HG03565 (cell line): ENCODE results near the gene MARK3.

Source experiments
- ATAC-seq: cut with Tn5 transposase; IDR thresholded peaks from one replicate; pipeline ENCODE4 v1.9.1; 2021; ENCODE audit warnings: mild to moderate bottlenecking, moderate library complexity; ENCODE audit not compliant: unreplicated experiment

MARK3 gene

GRCh38 chr14:103393676-103394626, 8.7 kb downstream of the MARK3 start:
- no peak for ATAC-seq

DNA sequence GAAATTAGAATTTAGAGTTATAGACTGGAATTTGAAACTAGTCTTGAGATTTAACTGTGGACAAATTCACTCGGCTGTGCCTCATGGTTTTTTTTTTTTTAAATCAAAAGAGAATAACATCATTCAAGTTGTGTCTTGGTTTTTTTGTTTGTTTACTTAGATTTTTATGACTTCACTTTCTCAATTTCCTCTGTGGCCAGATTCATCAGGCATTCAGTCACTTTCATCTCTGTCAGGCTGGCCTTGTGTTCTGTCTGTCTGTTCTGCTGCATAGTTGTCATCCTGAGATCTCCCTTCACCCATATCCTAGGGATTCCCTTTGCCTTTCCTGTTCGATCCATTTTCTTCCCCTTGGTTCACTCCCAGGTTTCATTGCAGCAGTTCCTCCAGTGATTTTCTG, 10.0 kb downstream of the MARK3 start:
- no peak for ATAC-seq

DNA sequence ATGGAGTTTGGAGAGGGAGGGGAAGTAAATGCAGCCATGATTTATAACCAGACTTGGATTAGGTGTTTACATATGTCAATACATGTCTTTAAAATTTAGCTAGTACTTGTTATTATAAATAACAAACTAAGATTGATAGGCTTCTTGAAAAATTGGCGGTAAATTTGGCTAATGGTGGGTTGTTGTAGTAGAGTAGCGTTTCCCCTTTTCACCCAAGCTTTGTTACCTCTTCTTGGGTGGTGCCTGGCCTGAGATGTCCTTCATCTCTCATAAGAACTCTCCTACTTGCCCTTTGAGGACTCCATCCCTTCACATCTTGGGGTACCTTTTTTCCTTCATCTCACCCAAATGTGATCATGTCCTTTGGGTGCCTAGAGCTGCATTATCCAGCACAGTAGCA, 11.2 kb downstream of the MARK3 start:
- no peak for ATAC-seq

DNA sequence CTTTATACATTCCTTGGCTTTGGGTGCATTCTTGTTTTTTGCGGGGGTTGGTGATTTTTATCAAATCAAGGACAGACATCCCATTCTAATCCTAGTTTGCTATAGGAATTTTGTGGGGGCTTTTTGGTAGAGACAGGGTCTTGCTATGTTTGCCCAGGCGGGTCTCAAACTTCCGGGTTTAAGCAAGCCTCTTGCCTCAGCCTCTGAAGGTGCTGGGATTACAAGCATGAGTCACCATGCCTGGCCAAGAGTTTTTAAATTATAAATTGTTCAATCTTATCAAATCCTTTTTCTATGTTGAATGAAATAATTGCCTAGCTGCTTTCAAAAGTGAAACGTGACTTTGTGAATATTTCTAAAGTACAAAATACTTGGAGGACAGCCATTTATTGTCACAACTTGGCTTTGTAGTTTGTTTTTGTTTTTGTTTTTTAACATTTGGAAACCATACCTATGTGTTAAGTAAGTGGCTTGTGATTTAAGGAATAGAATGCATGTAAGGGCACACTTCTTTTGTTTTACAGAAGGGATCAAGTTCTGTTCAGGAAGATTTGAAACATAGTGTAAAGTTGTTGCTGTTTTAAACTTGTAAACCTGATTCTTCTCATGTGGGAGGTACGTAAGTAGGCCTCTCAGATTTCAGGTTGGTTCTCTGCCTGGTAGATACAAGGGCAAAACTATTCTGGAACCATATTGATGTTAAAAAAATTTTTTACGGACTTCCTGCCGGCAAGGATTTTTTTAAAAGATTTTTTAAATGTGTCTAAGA, 13.4 kb downstream of the MARK3 start:
- ATAC-seq: no peak

- ATAC-seq: no peak
These were observed 15.3 kb downstream of the MARK3 start for GRCh38 chr14:103400537-103400936.

DNA sequence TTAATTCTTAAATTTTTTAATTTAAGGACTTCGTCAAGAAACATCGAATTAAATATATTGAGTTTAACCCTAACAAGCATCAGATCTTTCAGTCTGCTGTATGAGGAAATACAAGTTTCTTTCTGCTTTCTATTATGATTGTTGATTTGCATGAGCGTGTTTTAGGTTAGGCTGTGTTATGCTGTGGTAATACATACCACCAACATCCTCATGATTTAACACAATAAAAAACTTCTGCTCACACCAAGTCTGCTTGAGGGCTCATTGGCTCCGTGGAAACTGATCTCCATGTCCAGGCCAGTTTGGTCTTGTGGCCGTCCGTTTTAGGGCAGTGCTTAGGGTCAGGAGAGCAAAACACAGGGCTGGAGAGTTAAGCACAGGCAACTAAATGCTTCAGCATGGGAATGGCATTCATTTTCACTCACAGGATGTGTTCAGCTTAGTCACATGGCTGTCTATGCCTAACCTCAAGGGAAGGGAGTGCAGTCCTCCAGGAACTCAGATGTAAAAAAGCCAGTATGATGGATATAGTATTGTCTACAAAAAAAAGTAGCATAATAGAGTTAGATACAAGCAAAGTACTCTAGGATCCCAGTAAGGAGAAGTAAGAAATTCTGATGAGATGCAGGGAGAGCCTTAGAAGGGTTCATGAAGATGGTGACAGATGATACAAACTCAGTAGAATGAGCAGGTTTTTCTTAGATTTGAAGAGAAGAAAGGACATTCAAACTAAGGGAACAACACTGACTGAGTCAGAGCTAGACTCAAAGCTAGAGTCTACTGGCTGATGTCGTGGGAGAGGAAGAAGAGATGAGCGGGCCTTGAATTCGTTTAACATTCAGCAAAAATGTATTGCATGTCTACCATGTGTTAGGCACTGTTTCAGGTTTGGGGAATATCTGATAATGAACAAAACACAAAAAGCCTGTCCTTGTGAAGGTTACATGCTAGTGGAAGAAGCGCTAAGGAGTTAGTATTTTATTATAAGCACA, 16.3 kb downstream of the MARK3 start:
- no peak for ATAC-seq

- ATAC-seq: no peak
These were observed 17.5 kb downstream of the MARK3 start for GRCh38 chr14:103402695-103403094.

GRCh38 chr14:103404032-103404918, 19.1 kb downstream of the MARK3 start:
- ATAC-seq: no peak

- ATAC-seq: no peak
These were observed 19.7 kb downstream of the MARK3 start for GRCh38 chr14:103404920-103405319.

- no peak for ATAC-seq
These were observed 23.4 kb downstream of the MARK3 start for GRCh38 chr14:103408491-103409155.

GRCh38 chr14:103416916-103417315, 31.7 kb downstream of the MARK3 start:
- ATAC-seq: no peak

- ATAC-seq: no peak
These were observed 33.2 kb downstream of the MARK3 start for GRCh38 chr14:103418481-103418818.

DNA sequence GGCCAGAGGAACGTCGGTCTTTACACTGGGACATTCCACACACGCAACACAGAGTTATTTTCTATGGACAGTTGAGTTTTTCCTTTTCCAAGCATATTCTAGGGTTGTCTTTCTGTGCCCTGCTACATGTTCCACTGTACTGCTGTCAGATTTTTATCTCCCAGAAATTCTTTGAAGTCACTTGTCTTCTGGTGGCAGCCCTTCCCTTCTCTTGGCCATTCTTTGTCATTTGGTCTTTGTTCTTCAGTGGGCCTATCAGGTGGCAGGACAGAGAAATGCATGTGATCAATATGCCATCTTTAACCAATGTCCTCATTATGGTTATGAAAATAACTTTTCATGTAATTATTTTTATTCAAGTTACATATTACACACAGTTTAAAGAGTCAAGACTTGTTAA, 36.3 kb downstream of the MARK3 start:
- ATAC-seq: no peak

DNA sequence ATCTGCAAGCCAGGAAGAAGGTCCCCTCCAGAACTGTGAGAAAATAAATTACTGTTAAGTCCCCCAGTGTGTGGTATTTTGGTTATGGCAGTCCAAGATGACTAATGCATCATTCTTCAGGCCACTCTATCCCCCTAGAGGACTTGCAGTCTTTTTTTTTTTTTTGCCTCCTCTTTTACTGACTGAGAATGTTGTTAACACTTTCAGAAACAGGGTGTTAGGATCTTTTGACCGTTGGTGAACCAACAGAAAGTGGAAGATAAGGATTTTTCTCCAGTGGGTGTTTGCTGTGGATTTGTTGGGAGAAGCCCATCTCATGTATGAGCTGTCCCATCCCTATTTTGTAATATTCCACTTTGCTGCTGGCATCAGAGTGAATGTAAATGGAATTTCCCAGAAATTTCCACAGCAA, 37.8 kb downstream of the MARK3 start:
- no peak for ATAC-seq

DNA sequence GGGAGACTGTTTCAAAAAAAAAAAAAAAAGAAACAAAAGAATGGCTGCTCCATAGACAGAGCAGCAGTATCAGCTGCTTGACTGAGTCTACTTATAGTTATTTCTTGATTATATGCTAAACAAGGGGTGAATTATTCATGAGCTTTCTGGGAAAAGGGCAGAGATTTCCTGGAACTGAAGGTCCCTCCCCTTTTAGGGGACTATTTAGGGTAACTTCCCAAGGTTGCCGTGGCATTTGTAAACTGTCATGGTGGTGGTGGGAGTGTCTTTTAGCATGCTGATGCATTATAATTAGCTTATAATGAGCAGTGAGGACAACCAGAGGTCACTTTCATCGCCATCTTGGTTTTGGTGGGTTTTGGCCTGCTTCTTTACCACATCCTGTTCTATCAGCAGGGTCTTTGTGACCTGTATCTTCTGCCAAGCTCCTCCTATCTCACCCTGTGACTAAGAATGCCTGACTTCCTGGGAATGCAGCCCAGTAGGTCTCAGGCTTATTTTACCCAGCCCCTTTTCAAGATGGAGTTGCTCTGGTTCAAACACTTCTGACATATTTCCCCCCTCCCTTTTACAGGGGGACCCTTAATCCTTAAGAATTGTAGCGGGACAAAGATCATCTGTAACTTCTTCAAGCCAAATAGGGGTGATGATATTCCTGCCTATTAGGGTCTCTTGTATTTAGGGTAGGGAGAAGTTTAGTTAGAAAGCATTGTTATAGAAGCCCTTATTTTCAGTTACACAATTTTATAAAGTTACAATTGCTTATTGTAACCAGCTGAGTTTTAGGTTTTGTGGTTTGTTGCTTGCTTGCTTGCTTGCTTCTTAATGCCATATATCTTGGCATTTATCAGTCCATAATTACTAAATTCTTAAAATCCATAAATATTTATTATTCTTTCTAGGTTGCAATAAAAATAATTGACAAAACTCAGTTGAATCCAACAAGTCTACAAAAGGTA, 42.5 kb downstream of the MARK3 start:
- ATAC-seq: no peak

DNA sequence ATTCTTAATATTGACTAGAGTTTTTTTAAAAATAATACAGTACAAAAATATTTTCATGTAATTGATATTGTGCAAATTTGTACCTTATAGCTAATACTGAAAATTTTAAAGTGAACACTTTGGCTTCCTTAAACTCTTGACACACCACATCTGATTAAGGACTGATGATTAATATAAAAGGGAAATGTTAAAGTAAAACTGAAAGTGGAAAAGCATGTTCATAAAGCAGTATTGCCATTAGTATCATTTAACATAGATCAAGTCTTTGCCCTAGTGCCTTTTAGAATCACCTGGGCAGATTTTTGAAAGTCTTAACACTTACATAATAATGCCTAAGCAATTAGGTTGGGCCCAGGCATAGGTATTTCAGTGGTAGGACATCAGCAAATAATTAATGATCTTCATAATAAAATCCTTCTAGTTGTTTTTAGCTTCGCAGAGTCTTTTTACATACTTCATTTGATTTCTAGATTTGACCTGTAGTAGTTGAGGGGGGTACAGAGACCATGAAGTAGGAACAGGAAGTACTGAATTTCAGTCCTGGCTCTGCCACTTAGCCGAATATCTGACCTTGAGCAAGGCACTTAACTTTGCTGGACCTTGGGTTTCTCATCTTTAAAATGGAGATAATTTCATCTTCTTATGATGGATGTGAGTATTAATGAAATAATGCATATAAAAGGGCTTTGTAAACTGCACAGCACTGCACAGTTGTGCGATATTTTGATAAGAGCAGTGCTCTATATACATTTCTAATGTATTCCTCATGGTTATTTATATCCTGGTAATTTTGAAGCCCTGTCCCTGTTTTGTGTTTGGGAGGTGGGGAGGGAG, 43.7 kb downstream of the MARK3 start:
- ATAC-seq: no peak

- no peak for ATAC-seq
These were observed 45.1 kb downstream of the MARK3 start for GRCh38 chr14:103430358-103430757.
